NCI-H1930 (cell line): ENCODE data around the gene CMTR1.
"Not testable (repeated sequence)": the region's sequence is repeated elsewhere in the genome, so short reads cannot be mapped to it uniquely, and the experiment has no call there.

ENCODE experiments used
- DNase-seq, 2 experiments: peaks; one replicate each; lab custom pipeline; 2025; lab: John Stamatoyannopoulos, UW

The CMTR1 gene

GRCh38 chr6:37492991-37493660 is 60.1 kb downstream of the CMTR1 start:
- no peak for DNase-seq

- no peak for DNase-seq
These were observed 60.6 kb downstream of the CMTR1 start for GRCh38 chr6:37493661-37493995.

GRCh38 chr6:37495244-37495934 is 62.4 kb downstream of the CMTR1 start:
- no peak for DNase-seq

- DNase-seq: no peak
These were observed 64.2 kb downstream of the CMTR1 start for GRCh38 chr6:37496951-37497885.

GRCh38 chr6:37499433-37500293 is 66.6 kb downstream of the CMTR1 start, which contains the start of gene CCDC167:
Gene CCDC167, minus strand, starts transcription at chr6:37499893. Its CDS starts 30 bp downstream, at chr6:37499863.
- DNase-seq: peak; percentile 98

GRCh38 chr6:37500294-37500608 is 67.2 kb downstream of the CMTR1 start:
- DNase-seq: no peak

- not testable (repeated sequence) for DNase-seq
These were observed 67.9 kb downstream of the CMTR1 start for GRCh38 chr6:37500904-37501303.

- DNase-seq: no peak
These were observed 68.8 kb downstream of the CMTR1 start for GRCh38 chr6:37501632-37502491.

- DNase-seq: peak in 1 of 2 experiments; percentile 31
These were observed 69.8 kb downstream of the CMTR1 start for GRCh38 chr6:37502703-37503291.

GRCh38 chr6:37503309-37503965 is 70.4 kb downstream of the CMTR1 start:
- DNase-seq: no peak

GRCh38 chr6:37504024-37504423 is 71.0 kb downstream of the CMTR1 start:
- no peak for DNase-seq

GRCh38 chr6:37506479-37506878 is 73.5 kb downstream of the CMTR1 start:
- DNase-seq: no peak

- no peak for DNase-seq
These were observed 74.1 kb downstream of the CMTR1 start for GRCh38 chr6:37507077-37507476.

GRCh38 chr6:37507690-37508421 is 74.8 kb downstream of the CMTR1 start:
- DNase-seq: no peak

- no peak for DNase-seq
These were observed 78.2 kb downstream of the CMTR1 start for GRCh38 chr6:37511201-37511600.

GRCh38 chr6:37511910-37512399 is 78.9 kb downstream of the CMTR1 start:
- DNase-seq: no peak

GRCh38 chr6:37512400-37513011 is 79.5 kb downstream of the CMTR1 start:
- no peak for DNase-seq

GRCh38 chr6:37513155-37513554 is 80.1 kb downstream of the CMTR1 start:
- DNase-seq: no peak

GRCh38 chr6:37513576-37513975 is 80.6 kb downstream of the CMTR1 start:
- no peak for DNase-seq
